ENCODE results near the gene IBA57.

IBA57 gene

DNA sequence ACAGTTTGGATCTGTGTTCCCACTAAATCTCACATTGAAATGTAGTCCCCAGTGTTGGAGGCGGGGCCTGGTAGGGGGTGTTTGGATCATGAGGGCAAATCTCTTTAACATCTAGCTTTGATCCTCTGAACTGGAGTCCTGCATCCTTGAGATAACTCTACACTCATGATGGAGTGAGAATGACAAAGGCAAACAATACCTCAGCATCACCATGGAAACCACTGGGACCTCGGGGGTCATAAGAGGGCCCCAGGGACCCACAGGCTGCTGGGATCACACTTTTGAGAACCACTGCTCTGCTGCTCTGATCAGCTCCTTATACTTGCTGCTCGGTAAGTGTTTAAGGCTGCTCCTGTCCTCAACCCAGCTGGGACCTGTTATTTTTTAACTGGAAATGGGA lies 28.8 kb downstream of the IBA57 start:
- DNase-seq (ENCODE audit: low spot score), result no peak
- in situ Hi-C loops (cut with MboI; ENCODE audit: low sequenced_read_pairs, unreplicated experiment), result no loop called here
- TF ChIP-seq, protein P1, sequence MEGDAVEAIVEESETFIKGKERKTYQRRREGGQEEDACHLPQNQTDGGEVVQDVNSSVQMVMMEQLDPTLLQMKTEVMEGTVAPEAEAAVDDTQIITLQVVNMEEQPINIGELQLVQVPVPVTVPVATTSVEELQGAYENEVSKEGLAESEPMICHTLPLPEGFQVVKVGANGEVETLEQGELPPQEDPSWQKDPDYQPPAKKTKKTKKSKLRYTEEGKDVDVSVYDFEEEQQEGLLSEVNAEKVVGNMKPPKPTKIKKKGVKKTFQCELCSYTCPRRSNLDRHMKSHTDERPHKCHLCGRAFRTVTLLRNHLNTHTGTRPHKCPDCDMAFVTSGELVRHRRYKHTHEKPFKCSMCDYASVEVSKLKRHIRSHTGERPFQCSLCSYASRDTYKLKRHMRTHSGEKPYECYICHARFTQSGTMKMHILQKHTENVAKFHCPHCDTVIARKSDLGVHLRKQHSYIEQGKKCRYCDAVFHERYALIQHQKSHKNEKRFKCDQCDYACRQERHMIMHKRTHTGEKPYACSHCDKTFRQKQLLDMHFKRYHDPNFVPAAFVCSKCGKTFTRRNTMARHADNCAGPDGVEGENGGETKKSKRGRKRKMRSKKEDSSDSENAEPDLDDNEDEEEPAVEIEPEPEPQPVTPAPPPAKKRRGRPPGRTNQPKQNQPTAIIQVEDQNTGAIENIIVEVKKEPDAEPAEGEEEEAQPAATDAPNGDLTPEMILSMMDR (IDR thresholded peaks at IDR 0.05; ENCODE audit: borderline replicate concordance, control extremely low read depth, extremely low read depth, insufficient read depth, missing control alignments), result no peak

- DNase-seq (ENCODE audit: low spot score), result no peak
- in situ Hi-C loops (cut with MboI; ENCODE audit: low sequenced_read_pairs, unreplicated experiment), result no loop called here
- TF ChIP-seq, protein P1 (IDR thresholded peaks at IDR 0.05; ENCODE audit: borderline replicate concordance, control extremely low read depth, extremely low read depth, insufficient read depth, missing control alignments), result no peak
Observed at GRCh38 chr1:228194921-228195812, 29.6 kb downstream of the IBA57 start.

- no peak for DNase-seq (ENCODE audit: low spot score)
- TF ChIP-seq, protein P1 (IDR thresholded peaks at IDR 0.05; ENCODE audit: borderline replicate concordance, control extremely low read depth, extremely low read depth, insufficient read depth, missing control alignments), result no peak
- in situ Hi-C loops (cut with MboI; ENCODE audit: low sequenced_read_pairs, unreplicated experiment), result no loop called here
Observed at GRCh38 chr1:228197555-228198147, 32.0 kb downstream of the IBA57 start.

DNA sequence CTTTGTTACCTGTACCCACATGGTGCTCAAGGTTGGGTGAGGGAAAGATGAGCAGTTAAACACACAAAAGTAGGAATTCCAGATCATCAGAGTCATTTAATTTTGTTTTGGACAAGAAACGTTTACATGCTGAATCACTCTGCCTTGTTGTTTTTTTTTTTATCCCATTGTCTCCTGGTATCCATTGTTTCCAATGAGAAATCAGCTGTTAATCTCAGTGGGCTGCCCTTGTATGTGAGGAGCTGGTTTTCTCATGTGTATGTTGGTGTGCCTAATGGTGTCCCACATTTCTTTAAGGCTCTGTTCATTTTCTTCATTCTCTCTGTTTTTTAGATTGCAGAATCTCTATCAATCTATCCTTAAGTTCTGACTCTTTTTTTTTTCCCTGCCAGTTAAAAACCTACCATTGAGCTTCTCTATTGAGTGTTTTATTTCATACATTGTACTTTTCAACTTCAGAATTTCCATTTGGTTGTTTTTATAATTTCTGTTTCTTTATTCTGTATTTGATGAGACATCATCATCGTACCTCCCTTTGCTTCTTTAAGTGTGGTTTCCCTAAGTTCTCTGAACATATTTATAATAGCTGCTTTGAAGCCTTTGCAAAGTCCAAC lies 33.5 kb downstream of the IBA57 start:
- TF ChIP-seq, protein P1 (IDR thresholded peaks at IDR 0.05; ENCODE audit: borderline replicate concordance, control extremely low read depth, extremely low read depth, insufficient read depth, missing control alignments), result no peak
- DNase-seq (ENCODE audit: low spot score), result no peak
- in situ Hi-C loops (cut with MboI; ENCODE audit: low sequenced_read_pairs, unreplicated experiment), result no loop called here

DNA sequence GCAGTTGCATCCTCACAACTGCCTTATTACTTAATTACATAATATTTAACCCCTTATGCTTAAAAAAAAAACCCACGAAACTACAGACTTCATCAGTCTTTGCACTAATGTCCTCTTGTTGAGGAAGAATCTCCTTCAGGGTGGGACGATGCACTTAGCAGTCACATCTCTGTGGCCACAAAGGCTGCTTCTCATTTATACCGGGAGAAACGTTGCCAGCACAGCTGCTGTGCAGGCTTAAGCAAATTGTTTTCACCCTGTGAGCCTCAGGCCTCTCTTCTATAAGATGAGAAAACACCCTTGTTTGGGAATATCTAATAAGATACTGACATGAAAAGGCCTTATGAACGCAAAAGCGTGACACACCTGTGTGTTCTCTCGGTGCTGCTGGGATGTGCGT lies 39.4 kb downstream of the IBA57 start:
- in situ Hi-C loops (cut with MboI; ENCODE audit: low sequenced_read_pairs, unreplicated experiment), result no loop called here
- no peak for DNase-seq (ENCODE audit: low spot score)
- TF ChIP-seq, protein P1 (IDR thresholded peaks at IDR 0.05; ENCODE audit: borderline replicate concordance, control extremely low read depth, extremely low read depth, insufficient read depth, missing control alignments), result no peak

DNA sequence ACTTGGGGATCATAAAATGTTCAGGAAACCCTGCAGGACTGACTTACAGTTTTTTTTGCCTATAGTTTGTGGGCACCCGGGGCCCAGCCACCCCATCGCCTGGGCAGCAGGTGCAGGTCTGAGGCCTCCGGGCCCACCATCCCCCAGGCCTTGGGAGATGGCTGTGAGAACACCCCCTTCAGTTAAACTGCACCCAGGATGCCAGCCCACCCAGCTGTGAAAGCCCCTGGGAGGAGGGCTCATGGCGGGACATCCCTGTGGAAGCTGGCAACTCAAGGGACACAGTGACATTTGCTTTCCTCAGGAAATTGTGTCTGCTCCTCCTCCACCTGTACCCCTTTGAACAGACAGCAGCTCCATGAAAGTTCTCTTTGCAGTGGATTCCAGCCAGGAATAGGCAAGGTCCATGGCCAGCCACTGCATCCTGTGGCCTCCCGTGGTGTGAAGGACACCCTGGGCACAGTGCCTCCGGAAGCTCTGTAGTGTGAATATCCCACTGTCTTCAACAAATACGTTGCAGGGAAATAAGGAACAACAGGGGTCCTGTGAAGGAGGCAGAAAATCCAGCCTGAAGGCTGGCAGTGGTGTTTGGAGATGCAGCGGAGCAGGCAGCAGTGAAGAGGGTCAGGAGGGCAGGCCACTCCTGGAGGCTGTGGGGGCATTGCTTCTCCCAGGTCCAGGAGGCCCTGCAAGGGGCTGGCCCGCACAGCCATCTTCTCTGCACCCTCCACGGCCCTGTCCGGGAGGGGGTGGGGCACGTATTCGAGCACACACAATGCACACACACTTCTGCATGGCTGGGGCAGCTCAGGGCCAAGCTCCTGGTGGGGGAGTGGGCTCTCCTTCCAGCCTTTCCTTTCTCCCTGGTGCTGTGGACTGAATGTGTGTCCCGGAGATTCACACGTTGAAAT lies 40.2 kb downstream of the IBA57 start:
- in situ Hi-C loops (cut with MboI; ENCODE audit: low sequenced_read_pairs, unreplicated experiment), result no loop called here
- TF ChIP-seq, protein P1 (IDR thresholded peaks at IDR 0.05; ENCODE audit: borderline replicate concordance, control extremely low read depth, extremely low read depth, insufficient read depth, missing control alignments), result no peak
- no peak for DNase-seq (ENCODE audit: low spot score)
